Lower leg skin (tissue), 3 donors: ENCODE results near the gene STING1.

Experiments
- CTCF ChIP-seq, 3 donors: fragments of 450-650 bp; IDR thresholded peaks; one replicate each; pipeline ENCODE4 v1.5.1; 2016; ENCODE audit warnings: antibody characterized with exemption in 3 of 3, mild to moderate bottlenecking in 3 of 3, moderate library complexity in 2 of 3
- POLR2A ChIP-seq, 2 donors: fragments of 450-650 bp; IDR thresholded peaks; one replicate each; pipeline ENCODE4 v1.6.1; 2016 to 2017; ENCODE audit warnings: antibody characterized with exemption in 2 of 2, mild to moderate bottlenecking in 1 of 2, moderate library complexity in 1 of 2

DNA sequence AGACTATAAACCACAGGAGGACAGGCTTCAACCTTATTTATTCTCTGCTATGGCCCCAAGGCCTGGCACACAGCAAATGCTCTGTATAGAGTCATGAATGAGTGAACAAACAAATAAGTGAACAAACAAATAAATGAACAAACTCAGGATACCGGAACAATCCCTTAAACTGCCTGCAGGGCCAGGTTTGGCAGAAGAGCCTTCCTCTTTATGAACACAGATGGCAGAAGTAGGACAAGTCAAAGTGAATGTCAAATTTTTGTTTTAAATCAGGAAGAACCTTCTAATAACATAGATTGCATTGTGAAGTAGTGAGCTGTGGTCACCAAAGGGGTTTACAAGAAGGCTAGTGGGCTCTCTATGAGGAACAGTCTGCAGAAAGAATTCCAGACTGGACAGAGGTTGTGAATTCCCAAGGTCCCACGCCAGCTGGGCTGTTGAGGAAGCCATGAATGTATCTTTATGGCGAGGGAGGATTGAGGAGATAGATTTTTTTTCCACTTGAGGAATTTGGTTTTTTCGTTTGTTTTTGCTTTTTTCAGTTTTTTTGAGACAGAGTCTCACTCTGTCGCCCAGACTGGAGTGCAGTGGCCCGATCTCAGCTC, 30.3 kb upstream of the STING1 start:
- TF ChIP-seq CTCF (IDR thresholded peaks at IDR 0.05): no peak
- no peak for TF ChIP-seq POLR2A (IDR thresholded peaks at IDR 0.05)
